ENCODE results near the gene CRYBG1.
"Not testable (repeated sequence)": the region's sequence is repeated elsewhere in the genome, so short reads cannot be mapped to it uniquely, and the experiment has no call there.

CRYBG1 gene

GRCh38 chr6:106387875-106388274, 27.4 kb downstream of the CRYBG1 start:
- no peak for DNase-seq (ENCODE audit: low spot score)
- no peak for TF ChIP-seq CTCF (IDR thresholded peaks at IDR 0.05; ENCODE audit: extremely low read depth, missing control alignments)

GRCh38 chr6:106390088-106390487, 29.6 kb downstream of the CRYBG1 start:
- DNase-seq (ENCODE audit: low spot score): no peak
- TF ChIP-seq CTCF (IDR thresholded peaks at IDR 0.05; ENCODE audit: extremely low read depth, missing control alignments): no peak

GRCh38 chr6:106396426-106397220, 36.1 kb downstream of the CRYBG1 start:
- DNase-seq (ENCODE audit: low spot score): no peak
- TF ChIP-seq CTCF (IDR thresholded peaks at IDR 0.05; ENCODE audit: extremely low read depth, missing control alignments): no peak

- no peak for TF ChIP-seq CTCF (IDR thresholded peaks at IDR 0.05; ENCODE audit: extremely low read depth, missing control alignments)
- DNase-seq (ENCODE audit: low spot score): no peak
These were observed 36.9 kb downstream of the CRYBG1 start for GRCh38 chr6:106397431-106397830.

- no peak for DNase-seq (ENCODE audit: low spot score)
- no peak for TF ChIP-seq CTCF (IDR thresholded peaks at IDR 0.05; ENCODE audit: extremely low read depth, missing control alignments)
These were observed 38.1 kb downstream of the CRYBG1 start for GRCh38 chr6:106398621-106399020.

GRCh38 chr6:106405044-106405443, 44.5 kb downstream of the CRYBG1 start:
- DNase-seq (ENCODE audit: low spot score): not testable (repeated sequence)

- no peak for DNase-seq (ENCODE audit: low spot score)
- no peak for TF ChIP-seq CTCF (IDR thresholded peaks at IDR 0.05; ENCODE audit: extremely low read depth, missing control alignments)
These were observed 50.5 kb downstream of the CRYBG1 start for GRCh38 chr6:106411056-106411455.

- TF ChIP-seq CTCF (IDR thresholded peaks at IDR 0.05; ENCODE audit: extremely low read depth, missing control alignments): no peak
- no peak for DNase-seq (ENCODE audit: low spot score)
These were observed 51.2 kb downstream of the CRYBG1 start for GRCh38 chr6:106411643-106412200.

All from GM20000 (cell line).